Esophagus muscularis mucosa (tissue), 4 donors: ENCODE measurements around the gene TLK1.

ENCODE experiments used
- EP300 ChIP-seq: sonication (generic); formaldehyde crosslinking; IDR thresholded peaks from one replicate; pipeline ENCODE4 v1.6.1; 2017; ENCODE audit warnings: antibody characterized with exemption
- POLR2A ChIP-seq: fragments of 450-650 bp; IDR thresholded peaks from one replicate; pipeline ENCODE4 v1.6.1; 2017; ENCODE audit warnings: antibody characterized with exemption, moderate library complexity, mild to moderate bottlenecking, low read depth
- POLR2AphosphoS5 ChIP-seq, 2 donors: sonication (generic); formaldehyde crosslinking; IDR thresholded peaks; one replicate each; pipeline ENCODE4 v1.6.1; 2017; ENCODE audit warnings: antibody characterized with exemption in 2 of 2
- TF ChIP-seq, protein P1 (sequence below), 3 experiments: fragments of 200-600 bp in 2 of 3; fragments of 450-650 bp in 1 of 3; sonication (generic) in 2 of 3; IDR thresholded peaks; one replicate each; pipeline ENCODE4 v1.5.1; 2017 to 2019; ENCODE audit warnings: antibody characterized with exemption in 3 of 3, mild to moderate bottlenecking in 2 of 3, moderate library complexity in 1 of 3

DNA sequence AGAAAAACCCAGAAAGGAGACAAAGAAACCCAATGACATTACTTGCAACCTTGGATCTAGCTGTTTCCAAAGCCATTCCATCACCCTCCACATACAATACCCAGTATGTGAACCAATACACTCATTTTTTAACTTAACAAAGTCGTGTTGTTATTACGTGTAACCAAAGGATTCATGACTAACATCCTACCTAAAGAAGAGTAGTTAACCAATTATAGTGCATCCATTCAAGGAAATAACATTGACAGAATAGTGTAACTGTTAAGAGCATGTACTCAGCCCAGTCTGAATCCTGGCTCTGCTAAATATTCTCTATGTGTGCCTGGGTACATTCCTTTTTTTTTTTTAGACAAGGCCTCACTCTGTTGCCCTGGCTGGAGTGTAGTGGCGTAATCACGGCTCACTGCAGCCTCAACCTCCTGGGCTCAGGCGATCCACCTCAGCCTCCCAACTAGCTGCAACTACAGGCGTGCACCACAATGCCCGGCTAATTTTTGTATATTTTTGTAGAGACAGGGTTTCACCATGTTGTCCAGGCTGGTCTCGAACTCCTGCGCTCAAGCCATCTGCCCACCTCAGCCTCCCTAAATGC lies 9.9 kb downstream of the TLK1 start:
- TF ChIP-seq, protein P1, sequence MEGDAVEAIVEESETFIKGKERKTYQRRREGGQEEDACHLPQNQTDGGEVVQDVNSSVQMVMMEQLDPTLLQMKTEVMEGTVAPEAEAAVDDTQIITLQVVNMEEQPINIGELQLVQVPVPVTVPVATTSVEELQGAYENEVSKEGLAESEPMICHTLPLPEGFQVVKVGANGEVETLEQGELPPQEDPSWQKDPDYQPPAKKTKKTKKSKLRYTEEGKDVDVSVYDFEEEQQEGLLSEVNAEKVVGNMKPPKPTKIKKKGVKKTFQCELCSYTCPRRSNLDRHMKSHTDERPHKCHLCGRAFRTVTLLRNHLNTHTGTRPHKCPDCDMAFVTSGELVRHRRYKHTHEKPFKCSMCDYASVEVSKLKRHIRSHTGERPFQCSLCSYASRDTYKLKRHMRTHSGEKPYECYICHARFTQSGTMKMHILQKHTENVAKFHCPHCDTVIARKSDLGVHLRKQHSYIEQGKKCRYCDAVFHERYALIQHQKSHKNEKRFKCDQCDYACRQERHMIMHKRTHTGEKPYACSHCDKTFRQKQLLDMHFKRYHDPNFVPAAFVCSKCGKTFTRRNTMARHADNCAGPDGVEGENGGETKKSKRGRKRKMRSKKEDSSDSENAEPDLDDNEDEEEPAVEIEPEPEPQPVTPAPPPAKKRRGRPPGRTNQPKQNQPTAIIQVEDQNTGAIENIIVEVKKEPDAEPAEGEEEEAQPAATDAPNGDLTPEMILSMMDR (IDR thresholded peaks at IDR 0.05) = no peak
- TF ChIP-seq POLR2AphosphoS5 (IDR thresholded peaks at IDR 0.05) = no peak
- TF ChIP-seq EP300 = no peak
- no peak for TF ChIP-seq POLR2A
